UCSD-AML1 (cell line): ENCODE results near the gene S100Z.
"Not testable (repeated sequence)": the region's sequence is repeated elsewhere in the genome, so short reads cannot be mapped to it uniquely, and the experiment has no call there.

Experiments
- DNase-seq: peaks from one replicate; lab custom pipeline; 2025; ENCODE audit not compliant: unreplicated experiment; lab: John Stamatoyannopoulos, UW

Gene S100Z

DNA sequence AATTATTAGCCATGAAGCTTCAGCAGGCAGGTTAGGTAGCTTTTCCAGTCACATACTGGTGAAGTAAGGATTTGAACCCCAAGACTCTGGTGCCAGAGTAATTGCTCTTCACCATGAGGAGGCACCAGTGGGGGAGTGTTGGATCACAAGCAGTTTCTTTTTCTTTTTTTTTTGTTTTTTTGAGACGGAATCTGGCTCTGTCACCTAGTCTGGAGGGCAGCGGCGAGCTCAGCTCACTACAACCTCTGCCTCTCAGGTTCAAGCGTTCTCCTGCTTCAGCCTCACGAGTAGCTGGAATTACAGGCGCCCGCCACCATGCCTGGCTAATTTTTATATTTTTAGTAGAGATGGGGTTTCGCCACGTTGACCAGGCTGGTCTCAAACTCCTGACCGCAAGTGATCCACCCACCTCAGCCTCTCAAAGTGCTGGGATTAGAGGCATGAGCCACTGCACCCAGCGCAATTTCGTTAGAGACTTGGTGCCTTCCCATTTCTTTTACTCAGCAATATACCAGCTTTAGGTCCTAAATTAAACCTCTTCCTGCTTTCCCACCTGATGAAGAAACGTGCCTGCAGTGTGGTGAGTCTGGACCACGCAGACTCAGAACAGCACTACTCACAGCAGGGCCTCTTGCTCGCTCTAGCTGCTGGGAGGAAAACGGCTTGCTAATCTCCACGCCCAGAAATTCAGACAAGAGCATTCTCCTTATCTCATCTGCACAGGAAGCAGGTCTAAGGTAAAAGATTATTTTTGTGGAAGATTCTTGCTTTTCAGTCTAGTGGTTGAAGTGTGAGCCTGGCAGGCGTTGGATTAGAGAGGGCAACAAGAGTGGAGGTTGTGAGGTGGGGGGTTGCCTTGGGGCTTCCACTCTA, at the start of gene S100Z:
S100Z (plus strand) TSS at position 596 of the 873 bp plus-strand sequence. CDS start 25,346 bp downstream, outside the sequence.
- DNase-seq, result peak; percentile 56

DNA sequence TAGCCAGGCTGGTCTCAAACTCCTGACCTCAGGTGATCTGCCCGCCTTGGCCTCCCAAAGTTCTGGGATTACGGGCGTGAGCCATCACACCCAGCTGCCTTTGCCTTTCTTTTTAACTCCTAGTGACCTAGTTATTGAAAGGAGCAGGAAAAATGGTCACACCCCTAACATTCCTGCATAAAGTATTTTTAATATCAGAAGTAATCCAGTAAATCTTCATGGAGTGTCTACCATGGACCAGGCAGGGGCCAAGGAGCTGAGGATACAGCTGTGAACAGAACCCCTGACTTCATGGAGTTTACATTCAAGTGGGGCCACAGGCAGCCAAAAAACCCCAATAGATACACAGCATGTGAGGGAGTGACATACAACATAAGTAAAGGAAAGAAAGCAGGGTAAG, 49.2 kb upstream of the S100Z start:
- DNase-seq, result no peak

DNA sequence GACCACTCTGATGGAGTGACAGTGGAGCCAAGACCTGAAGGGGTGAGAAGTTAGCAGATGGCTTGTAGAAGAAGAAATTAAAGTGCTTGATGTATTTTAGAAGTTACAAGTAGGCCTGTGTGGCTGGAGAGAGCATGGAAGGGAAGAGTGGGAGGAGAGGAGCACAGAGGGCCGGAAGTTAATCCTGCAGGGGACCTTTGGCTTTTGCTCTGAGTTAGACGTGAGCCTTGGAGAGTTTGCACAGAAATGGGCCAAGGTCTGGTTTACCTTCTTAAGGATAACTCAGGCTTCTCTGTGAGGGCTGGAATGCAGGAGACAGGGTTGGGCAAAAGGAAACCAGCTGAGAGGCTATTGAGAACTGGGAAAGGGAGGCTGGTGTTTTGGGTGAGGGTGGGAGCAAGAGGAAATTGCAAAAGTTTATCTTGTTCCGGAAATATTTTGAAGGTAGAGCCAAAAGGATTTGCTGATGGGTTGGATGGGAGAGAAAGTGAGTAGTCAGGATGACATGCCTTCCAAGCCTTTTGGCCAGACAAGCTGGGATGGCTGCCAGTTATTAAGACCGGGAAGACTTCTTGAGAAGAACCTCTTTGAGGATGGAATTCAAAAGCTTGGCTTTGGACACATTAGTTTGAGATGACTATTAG, 48.5 kb upstream of the S100Z start:
- no peak for DNase-seq

DNA sequence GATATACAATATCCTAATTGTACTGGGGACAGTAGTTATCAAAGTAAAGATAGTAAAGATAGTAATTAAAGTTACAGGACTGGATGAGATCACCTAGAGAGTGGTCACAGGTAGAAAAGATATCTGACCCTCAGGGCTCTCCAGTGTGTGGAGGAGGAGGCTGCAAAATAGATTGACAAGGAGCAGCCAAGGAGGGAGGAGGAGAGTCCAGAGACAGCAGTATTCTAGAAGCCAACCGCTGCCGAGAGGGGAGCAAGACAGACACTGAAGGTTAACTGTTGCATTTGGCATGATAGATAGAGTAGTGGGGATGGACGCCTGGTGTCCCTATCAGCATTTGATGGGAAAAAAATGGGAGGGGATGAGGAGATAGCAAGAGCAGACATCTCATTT, 48.0 kb upstream of the S100Z start:
- DNase-seq, result no peak

DNA sequence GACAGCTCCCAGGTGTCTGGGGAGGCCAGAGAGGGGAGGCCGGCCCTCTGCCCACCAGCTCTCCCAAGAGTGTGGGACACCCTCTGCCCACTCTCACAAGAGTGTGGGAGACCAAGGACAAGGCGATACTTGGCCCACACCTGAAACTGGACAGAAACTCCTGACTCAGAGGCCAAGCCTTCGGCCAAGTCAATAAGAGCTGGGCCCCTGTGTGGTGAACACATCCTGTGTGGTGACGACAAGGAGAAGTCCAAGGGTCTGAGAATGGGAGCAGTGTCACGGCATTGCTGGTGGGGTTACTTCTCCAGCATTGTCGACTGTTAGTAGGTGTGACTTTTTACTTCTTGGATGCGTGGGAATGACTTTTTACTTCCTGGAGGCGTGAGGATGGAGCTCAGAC, 45.5 kb upstream of the S100Z start:
- peak; percentile 21 for DNase-seq

DNA sequence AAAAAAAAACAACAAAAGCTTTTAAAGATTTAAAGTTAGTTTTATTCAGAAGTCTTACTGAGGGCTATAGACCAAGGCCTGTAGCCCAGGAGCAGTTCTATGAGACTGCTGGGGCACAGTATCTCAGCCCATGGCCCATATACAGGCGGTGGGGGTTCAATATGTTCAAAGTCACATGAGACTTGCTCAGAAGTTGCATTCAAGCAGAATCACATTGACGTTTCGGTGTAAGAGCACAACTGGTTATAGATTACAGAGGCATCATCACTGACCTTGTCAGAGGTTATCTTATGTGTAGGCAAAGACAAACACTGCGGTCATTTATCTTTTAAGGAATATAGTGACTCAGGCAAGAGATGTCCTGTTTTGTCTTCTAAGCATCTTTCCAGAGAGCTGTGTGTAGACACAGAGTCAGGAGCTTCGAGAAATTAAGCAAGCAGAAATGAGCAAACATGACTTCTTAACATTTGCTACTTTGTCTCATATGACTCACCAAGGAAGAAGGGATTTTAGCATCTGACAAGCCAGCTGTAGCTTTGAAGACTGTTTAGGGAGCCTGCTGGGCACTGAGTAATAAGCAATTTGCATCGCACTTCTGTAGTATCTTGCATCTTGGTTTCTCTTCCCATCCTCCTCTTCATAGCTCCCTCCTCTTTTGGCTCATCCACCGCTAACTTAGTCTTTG, 43.9 kb upstream of the S100Z start:
- no peak for DNase-seq

DNA sequence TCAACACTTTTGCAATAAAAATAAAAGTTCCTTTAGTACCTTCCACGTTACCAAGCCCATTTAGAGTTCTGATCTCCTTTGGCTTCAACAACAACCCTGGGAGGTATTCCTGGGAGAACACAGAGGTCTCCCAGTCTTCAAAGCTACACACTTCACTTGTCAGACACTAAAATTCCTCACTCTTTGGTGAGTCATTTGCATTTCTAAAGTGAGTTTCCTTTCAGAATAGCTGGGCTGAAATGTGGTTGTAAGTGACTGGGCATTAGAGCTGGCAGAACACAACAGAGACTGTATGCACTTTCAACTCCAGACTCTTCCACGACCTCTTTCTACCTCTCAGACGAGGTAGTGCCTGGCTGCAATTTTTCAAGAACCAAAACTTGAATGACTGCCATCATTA, 42.5 kb upstream of the S100Z start:
- no peak for DNase-seq

DNA sequence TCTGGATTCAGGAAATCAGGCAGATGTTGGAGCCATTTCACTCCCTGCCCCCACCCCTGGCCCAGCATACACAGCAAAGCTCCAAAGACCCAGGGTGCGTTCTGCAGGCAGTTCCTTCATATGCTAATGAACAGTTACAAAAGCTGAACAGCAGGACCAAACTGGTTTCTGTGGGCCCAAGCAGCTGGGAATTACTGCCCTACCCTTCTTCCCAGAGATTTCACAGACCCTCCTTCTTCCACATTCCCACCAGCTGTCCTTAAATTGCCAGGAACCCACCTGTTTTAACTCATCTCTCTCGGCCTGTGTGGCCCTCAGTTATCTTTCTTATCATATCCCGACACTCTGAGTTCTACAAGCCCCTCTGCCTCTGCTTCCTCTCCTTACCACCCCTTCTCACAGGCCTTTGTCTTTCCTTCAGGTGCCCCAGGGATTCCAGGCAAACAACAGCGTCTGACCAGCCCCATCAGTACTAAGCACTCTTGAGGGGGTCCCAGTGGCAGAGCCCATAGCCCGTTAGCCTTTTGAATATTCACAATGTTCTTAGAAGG, 41.6 kb upstream of the S100Z start:
- no peak for DNase-seq

DNA sequence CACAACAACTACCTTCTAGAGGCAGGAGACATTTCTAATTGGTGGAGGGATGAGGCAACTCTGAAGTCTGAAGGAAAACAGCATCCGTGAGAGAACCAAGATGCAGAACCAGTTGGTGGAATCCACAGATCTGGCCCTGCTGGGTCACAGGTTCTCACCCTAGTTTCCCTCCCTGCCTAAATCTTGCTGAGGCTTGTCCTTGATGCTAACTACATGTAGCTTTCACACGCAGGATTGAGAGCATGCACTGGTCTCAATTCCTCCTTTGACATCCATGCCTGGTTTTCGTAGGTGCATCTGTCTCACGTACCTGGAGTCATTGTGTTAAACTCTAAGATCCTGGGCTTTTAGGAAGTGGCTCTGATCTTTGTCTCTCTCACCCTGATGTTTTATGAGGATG, 40.7 kb upstream of the S100Z start:
- DNase-seq, result no peak

DNA sequence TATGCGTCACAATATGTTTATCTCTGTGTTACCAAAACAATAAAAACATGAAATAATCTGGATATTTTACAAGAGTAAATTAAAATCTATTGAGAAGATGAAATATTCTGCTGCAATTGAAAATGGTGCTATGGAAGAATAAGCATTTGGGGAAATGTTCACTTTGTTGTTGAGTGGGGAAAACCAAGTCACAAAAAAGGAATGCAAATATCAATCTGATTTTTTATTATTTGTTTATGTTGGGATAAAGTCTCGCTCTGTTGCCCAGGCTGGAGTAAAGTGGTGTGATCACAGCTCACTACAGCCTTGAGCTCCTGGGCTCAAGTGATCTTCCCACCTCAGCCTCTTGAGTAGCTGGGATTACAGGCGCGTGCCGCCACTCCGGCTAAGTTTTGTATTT, 39.6 kb upstream of the S100Z start:
- no peak for DNase-seq

DNA sequence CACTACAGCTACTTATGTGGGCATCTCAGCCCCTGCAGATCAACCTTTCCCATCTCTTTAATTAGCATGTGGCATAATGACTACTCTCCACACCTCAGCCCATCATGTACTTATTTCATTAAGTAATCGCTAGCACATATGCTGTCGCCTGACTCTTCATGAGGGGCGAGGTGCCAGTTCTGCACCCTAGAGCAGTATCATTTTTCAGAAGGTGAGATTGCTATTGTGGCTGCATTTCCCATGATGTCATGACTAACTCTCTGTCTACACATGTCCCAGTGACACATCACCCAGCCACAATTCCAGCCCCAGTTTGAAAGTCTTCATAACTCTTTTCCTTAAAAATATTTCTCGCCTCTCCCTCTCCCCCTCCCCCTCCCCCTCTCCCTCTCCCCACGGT, 38.6 kb upstream of the S100Z start:
- DNase-seq, result no peak

DNA sequence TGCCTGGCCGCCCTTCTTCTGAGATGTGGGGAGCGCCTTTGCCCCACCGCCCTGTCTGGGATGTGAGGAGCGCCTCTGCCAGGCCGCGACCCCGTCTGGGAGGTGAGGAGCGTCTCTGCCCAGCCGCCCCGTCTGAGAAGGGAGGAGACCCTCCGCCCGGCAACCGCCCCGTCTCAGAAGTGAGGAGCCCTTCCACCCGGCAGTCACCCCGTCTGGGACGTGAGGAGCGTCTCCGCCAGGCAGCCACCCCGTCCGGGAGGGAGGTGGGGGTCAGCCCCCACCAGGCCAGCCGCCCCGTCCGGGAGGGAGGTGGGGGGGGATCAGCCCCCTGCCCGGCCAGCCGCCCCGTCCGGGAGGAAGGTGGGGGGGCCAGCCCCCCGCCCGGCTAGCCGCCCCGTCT, 37.6 kb upstream of the S100Z start:
- DNase-seq, result not testable (repeated sequence)

DNA sequence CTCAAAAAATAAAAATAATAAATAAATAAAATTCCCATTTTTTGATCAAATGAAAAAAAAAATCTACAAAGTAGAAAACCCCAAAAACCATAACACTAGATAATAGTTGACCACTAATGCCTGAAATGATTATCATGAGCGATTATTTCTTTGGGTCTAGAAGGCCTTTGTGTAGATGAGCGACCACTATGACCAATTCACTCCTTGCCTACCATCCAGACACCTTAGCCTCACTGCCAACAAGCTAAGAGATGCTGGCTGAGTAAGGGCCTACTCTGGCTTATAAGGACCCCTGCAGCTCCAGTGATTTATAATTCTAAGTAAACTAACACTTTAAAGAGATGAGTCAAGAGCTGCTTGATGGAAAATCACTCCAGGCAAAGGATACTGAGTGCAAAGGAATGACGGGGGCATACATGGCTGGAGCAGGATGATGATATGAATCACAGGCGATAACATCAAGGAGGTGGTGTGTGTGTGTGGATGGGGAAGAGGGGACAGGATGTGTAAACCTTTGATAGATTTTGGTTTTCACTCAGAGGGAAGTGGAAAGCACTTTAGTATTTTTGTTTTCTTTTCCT, 35.7 kb upstream of the S100Z start:
- DNase-seq, result no peak

DNA sequence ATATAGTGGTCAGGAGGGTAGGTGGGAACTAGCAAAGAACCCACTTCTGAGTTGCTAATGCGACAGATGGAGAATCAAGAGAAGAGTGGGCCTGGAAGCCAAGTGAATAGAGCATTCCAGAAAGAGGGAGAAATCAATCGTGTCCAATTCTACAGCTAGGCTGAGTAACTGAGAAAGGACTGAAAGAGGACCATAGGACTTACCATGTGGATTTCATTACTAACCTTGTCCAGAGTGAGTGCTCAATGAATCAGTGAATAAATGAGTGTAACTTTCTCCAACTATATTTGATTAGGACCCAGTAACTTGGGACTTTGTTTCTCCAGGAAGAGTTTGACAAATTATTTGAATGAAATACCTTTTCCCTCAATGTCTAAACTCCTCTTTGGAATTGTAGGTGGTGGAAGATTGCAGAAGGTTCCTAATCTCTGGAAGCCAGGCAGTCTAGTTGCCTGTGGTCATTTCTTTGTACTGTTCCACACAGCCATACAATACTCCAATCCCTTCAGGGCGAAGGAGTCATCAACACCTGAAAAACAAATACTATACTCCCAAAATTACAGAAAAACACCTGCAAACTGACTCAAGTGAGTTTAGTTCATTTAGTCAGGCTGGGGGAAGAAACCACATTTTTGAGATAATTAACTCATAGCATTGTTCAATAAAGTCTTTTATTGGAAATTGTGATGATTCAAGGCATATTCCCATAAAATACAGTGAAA, 33.5 kb upstream of the S100Z start:
- no peak for DNase-seq

DNA sequence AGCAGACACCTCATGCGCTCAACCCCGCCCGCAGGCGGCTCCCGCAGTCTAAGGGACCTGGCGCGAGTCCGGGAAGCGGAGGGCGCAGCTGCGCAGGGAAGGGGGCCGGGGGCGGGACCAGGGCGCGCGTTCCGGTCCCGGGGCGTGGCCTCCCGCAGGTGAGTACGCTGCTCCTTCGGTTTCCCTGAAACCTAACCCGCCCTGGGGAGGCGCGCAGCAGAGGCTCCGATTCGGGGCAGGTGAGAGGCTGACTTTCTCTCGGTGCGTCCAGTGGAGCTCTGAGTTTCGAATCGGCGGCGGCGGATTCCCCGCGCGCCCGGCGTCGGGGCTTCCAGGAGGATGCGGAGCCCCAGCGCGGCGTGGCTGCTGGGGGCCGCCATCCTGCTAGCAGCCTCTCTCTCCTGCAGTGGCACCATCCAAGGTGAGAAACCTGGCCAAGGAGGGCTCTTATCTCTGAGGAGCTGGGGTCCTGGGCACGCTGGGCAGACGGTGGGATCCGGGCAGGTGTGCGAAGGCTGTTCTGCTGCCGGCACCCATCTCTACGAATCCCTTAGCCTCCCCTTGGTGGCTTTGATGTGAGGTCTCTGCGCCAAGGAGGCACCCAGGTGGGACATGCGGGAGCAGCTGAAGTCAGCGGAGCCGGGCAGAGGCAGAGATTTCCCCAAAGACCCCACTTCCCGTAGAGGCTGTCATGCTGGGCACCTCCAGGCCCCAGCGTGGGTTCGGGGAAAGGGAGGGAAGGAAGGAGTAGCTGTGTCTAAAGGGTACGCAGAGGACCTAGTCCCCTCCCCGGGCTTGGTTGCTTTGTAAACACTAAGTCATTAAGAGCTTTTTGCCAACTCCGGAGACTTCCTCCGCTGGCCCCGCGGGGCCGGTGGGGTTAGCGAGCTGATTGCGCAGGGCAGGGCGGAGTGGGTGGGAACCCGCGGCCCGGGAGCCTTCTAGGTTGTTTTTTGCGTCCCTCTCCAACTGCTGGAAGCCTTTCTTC, 30.7 kb upstream of the S100Z start, which contains the start of gene F2RL1:
F2RL1 (plus strand) TSS at position 187 of the 988 bp plus-strand sequence; CDS start at position 340, 153 bp downstream.
- DNase-seq, result peak; percentile 53

DNA sequence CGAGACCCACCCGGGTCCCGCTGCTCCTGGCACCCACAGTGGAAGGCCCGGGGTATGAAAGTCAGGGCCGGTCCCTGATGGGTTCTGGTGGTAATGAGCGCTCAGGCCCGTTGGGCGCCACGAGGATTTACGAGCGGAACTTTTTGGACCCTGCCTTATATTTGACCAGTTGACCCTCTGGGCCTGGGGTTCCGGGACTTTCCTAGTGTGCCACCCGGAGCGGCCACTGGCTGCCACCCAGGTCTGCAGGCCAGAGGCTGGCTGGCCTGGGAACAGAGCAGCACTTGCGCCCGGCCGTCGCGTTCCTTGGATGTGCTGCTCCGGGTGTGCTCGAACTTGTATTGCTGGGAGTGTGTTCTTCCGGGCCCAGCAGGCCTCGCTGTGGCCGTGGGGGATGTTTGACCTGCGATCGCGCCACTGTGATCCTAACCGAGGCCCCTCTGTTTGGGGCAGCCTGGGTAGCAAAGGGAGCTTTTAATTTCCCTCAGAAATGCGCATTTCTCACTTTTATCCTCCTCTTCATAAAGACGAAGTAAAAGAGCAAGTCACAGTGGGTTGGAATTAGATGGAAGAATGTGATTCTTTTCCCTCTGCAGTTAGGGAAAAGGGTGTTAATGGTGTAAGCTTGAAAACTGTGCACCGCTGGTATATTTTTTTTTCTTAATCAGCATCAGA, 29.8 kb upstream of the S100Z start:
- no peak for DNase-seq

DNA sequence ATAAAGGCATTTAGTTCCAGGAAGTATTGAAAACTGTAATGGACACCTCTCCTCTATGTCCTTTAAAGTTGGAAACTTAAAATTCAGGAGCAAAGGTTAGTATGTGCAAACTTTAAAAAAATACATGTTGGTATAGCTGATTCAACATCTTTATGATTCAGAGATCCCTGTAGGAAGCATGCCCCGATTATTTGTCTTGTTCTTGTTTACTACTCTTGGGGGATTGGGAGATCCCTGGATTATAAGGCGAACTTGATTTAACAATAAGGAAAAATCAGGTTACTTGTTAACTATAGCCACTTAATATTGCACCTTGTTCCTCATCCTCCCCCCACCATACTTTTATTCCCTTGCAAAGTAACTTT, 29.3 kb upstream of the S100Z start:
- no peak for DNase-seq

DNA sequence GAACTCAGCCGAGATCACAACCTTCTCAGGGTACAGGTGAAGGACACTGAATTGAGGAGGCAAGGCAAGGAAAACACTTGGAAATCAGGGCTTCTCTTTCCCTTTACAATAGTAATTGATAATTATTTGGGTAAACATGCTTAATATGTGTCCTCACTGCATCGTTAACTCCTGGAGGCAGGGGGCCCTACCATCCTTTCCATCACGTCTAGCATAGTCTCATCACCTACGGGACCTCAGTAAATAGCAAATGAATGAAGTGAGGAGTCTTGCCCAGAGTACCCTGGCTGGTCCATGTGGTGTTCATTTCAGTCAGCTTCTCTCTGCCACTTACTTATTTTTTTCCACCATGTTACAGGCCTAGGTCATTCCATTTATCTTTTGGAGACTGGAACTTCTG, 28.7 kb upstream of the S100Z start:
- no peak for DNase-seq
